Ovary (tissue), 3 donors: ENCODE results near the gene ZNF222.

Experiments
- POLR2A ChIP-seq: fragments of 450-650 bp; IDR thresholded peaks from one replicate; pipeline ENCODE4 v1.6.1; 2017; ENCODE audit warnings: antibody characterized with exemption, mild to moderate bottlenecking, moderate library complexity
- TF ChIP-seq, protein P1 (sequence below), 3 donors: fragments of 450-650 bp in 2 of 3; fragments of 200-600 bp in 1 of 3; IDR thresholded peaks; one replicate each; pipeline versions ENCODE4 v1.5.1 to v1.8.0; 2016 to 2022; ENCODE audit warnings: antibody characterized with exemption in 3 of 3, mild to moderate bottlenecking in 1 of 3
- donor health status: DM: no; HTN: no; CAD: no.

DNA sequence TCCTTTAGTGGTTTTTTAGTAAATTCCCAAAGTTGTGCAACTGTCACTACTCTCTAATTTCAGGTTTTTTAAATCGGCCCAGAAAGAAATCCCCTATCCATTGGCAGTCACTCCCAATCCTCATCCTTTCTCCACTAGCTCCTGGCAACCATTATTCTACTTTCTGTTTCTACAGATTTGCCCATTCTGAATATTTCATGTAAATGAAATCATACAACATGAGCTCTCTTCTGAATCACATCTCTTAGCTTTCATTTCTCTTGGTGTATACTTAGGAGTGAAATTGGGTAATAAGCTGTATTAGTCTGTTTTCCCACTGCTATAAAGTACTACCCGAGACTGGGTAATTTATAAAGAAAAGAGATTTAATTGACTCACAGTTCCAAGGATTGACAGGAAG lies 17.0 kb downstream of the ZNF222 start:
- no peak for TF ChIP-seq POLR2A
- TF ChIP-seq, protein P1, sequence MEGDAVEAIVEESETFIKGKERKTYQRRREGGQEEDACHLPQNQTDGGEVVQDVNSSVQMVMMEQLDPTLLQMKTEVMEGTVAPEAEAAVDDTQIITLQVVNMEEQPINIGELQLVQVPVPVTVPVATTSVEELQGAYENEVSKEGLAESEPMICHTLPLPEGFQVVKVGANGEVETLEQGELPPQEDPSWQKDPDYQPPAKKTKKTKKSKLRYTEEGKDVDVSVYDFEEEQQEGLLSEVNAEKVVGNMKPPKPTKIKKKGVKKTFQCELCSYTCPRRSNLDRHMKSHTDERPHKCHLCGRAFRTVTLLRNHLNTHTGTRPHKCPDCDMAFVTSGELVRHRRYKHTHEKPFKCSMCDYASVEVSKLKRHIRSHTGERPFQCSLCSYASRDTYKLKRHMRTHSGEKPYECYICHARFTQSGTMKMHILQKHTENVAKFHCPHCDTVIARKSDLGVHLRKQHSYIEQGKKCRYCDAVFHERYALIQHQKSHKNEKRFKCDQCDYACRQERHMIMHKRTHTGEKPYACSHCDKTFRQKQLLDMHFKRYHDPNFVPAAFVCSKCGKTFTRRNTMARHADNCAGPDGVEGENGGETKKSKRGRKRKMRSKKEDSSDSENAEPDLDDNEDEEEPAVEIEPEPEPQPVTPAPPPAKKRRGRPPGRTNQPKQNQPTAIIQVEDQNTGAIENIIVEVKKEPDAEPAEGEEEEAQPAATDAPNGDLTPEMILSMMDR (IDR thresholded peaks at IDR 0.05), result no peak
